GM19035 (cell line): ENCODE data around the gene MRPS9.
A peak's percentile ranks its signal among the peaks of the same experiment; 100 is the strongest.

Experiments
- ATAC-seq: cut with Tn5 transposase; IDR thresholded peaks from one replicate; pipeline ENCODE4 v1.9.1; 2021; ENCODE audit not compliant: unreplicated experiment

The MRPS9 gene

DNA sequence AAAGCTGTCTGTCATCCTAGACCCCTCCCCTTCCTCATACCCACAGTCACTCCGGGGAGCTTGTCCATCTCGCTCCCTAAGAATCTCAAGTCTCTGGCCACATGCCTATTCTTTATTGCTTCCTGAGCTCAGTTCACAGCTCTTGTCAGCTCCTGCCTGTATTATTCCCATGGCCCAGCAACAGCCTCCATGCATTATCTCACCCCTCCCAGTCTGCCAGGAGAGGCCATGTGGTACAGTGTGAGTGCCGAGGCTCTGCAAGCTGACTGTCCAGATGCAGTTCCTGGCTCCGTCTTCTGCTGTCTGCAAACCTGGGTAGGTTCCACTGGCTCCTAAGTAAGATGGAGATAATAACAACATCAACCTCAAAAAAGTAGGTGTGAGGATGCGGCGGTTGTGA is 79.7 kb downstream of the MRPS9 start:
- no peak for ATAC-seq

- no peak for ATAC-seq
Observed at GRCh38 chr2:105118960-105119359, 81.1 kb downstream of the MRPS9 start.

DNA sequence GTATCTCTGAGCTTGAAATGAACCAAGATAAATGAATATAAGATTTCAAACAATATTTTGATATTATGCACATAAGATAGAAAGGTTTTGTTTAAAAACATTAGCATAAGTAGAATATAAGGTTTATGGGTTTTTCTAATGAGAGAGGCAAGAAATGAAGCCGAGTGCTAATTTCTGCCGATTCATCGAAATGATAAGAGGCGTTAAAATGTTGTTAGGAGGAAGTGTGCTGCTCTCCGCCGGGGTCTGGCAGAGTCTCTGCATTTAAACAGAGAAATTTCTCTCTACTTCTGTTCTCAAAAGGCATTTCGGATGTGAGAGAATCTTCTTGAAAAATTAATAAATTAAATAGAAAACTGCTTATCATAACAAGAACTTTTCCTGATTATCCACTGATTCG is 83.6 kb downstream of the MRPS9 start:
- ATAC-seq: no peak

- ATAC-seq: no peak
Observed at GRCh38 chr2:105125428-105125827, 87.6 kb downstream of the MRPS9 start.

- ATAC-seq: no peak
Observed at GRCh38 chr2:105125920-105126319, 88.1 kb downstream of the MRPS9 start.

DNA sequence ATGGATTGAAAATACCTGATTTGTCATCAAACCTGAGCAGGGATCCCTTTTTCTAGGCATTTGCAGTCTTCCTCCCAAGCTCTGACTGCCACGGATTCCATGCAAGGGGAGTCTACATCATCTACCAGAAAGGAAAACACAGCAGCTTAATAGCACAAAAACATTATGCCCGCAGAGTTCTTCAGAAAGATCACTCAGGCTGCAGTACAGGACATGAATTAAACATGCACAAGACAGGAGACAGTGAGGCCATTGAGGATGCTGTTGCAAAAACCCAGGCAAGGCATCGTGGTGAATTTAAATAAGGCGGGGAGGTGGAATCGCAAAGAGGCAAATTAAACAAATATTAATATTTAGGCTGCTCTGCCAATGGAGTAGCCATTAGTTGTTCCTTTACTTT is 88.5 kb downstream of the MRPS9 start:
- no peak for ATAC-seq

DNA sequence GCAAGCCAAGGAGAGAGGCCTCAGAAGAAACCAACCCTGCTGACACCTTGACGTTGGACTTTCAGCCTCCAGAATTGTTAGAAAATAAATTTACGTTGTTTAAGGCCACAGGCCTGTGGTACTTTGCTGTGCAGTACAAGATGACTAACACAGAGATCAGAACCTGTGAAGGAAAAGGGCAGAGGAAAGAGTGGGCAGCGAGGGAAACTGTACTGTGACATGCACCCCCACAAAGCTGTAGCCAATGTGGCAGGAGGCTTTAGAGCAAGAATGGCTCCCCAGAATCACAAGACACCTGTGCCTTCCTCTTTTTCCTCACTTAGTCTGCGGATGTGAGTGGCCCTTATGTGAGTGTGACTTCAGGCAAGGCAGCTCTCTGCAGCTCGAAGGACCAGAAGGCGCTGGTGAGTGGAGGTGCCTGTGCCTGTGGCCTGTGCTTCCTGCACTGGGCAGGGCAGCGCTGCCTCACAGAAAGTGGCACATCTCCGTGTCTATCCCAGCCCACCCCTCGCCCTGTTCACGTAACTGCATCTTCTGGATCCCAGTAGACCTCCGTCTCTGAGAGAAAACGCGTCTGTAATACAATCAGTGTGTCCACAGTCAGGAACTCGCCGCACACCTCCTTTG is 89.5 kb downstream of the MRPS9 start:
- no peak for ATAC-seq

DNA sequence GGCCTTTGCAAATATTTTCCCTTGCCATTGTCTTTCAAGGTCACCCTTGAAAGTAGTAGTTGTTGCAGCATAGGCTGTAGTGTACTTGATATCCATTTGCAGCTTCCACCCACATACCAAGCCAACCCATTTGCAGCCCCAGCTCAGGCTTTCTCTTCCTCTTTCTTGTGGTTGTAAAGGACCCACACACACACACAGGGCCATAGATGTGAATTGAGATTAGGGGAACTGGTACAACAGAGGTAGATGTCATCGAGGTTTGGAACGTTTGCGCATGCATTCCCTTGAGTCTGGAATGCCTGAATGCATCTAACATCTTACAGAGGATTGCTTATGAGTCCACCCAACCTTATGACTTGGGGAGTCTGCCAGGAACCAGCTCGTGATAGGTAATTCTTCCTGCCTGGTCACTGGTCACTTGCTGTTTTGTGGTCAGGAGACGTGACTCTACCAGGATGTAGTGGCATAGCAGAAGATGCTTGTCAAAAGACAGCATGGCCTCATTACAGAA is 91.9 kb downstream of the MRPS9 start:
- peak; percentile 88 for ATAC-seq

- ATAC-seq: no peak
Observed at GRCh38 chr2:105130546-105130945, 92.7 kb downstream of the MRPS9 start.

- ATAC-seq: no peak
Observed at GRCh38 chr2:105134081-105134480, 96.2 kb downstream of the MRPS9 start.

- ATAC-seq: no peak
Observed at GRCh38 chr2:105135436-105135835, 97.6 kb downstream of the MRPS9 start.

- ATAC-seq: no peak
Observed at GRCh38 chr2:105136394-105136793, 98.5 kb downstream of the MRPS9 start.

DNA sequence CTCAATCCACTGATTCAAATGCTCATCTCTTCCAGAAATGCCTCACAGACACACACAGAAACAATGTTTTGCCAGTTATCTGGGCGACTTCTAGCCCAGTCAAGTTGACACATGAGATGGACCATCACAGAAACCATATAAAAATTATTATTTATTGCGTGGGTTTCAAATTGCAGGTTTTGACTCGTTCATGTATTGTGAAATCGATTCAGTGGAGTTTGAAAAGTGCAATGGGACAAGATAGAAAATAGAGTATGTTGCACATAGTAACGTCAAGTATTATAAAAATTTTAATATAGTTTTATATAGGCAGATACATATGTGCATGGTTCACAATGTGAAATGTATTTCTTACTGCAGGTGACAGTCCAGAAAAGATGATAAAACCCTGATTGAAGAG is 100.8 kb downstream of the MRPS9 start:
- no peak for ATAC-seq

DNA sequence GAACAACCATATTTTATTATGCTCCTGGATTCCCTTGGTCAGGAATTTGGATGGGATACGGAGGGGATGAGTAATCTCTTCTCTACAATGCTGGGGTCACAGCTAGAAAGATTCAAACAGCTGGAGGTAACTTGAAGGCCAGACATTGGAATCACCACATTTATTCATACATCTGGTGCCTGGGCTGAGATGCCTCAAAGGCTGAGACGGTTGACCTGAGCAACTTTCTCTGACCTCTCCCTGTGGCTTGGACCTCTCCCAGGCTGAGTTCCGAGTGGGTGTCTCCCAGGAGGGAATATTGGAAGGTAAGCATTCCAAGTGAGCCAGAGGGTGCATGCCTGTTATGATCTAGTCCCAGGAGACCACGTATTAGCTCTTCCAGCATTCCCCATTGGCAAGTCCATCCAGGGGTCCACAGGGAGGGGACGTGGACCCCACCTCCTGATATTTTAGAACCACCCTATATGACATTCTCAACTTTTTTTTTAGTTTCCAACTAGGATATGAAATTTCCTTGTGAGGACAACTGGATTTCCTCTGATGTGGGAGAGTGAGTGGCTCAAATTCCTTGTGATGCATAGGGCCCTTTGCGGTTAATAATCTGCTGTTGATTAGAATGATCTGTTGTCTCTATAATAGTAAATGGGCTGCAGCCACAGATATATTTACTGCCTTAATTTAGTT is 101.8 kb downstream of the MRPS9 start:
- no peak for ATAC-seq

GRCh38 chr2:105140240-105140568 is 102.3 kb downstream of the MRPS9 start:
- ATAC-seq: no peak

DNA sequence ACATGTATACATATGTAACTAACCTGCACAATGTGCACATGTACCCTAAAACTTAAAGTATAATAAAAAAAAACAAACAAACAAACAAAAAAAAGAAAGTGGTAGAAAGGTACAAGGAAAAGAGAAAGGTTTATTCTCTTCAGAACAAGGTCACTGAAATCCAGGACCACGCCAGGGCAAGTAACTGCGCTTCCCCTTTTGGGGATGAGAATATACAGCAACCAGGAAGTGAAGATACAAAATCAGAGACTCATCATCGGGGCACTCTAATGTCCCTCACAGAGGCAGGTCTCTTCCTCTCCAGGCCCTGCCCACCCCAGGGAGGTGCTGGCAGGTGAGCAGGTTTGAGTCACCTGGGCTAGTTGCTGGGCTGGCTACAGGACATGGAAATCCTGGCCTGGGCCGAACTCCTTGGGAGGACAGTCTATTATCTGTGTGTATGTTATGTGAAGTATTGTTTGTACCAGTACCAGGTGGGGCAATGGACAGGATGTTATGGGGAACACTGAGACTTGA is 103.3 kb downstream of the MRPS9 start:
- ATAC-seq: no peak

DNA sequence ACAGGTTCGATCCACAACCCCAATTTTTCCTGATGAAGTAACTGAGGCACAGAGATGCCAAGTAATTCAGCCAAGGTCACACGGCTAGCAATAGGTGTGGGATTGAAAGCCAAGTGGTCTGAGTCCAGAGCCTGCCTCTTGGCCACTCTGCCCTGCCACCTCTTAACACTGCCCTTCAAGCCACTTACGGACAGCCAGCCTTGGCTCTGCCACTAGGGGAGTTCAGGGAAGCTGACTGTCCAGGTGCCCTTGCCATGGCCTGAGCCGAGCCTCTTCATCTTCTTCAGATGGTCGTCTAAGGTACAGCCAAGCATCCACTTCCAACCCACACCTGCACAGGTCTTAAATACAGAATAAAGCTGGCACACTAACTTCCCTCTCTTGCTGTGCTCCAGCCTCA is 104.4 kb downstream of the MRPS9 start:
- no peak for ATAC-seq

- ATAC-seq: no peak
Observed at GRCh38 chr2:105143094-105143466, 105.2 kb downstream of the MRPS9 start.

- no peak for ATAC-seq
Observed at GRCh38 chr2:105143467-105144151, 105.7 kb downstream of the MRPS9 start.

DNA sequence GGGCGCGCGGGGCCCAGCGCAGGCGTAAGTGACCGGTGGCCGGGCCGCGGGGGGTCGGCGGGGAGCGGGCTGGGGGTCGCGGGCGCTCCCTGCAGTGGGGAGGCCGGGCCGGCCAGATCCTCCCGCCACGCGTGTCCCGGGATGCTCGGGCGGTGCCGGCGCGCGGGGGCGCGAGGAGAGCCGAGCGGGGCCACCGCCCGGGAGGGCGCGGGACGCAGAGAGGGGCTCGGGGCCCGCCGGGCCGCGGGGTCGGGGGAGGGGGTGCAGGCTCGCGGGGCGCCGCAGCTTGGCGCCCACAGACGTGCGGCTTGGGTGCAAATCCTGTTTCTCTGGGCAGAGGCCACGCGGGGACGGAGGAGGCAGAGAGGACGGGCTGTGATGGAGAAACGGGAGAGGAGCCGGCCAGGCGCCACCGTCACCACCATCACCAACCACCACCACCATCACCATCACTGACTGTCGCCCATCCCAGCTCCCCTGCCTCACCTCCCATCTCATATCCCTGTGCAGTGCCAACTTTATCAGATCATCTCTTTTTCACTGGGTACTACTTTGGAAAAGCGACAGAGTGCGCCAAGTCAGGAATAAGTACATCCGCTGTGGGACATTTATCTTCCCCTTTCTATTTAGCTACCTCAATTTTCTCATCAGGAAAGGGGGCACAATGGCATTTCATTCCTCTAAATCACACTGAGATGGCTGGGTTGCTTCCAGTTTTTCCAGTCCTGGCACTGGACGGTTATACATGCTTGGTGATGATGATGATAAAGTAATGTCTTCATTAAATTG is 106.5 kb downstream of the MRPS9 start:
- no peak for ATAC-seq

- ATAC-seq: no peak
Observed at GRCh38 chr2:105144941-105145300, 107.1 kb downstream of the MRPS9 start.
